Activated CD8-positive, alpha-beta memory T cell treated with anti-CD3 and anti-CD28 coated beads, Interleukin-2, amount 50 U/mL, for 48 hours (primary cell): ENCODE data around the gene LDLRAD3.
"Not testable (repeated sequence)": the region's sequence is repeated elsewhere in the genome, so short reads cannot be mapped to it uniquely, and the experiment has no call there.

Source experiments
- DNase-seq: peaks from one replicate; pipeline ENCODE4 v3.0.0-alpha.2; 2020

LDLRAD3 gene

DNA sequence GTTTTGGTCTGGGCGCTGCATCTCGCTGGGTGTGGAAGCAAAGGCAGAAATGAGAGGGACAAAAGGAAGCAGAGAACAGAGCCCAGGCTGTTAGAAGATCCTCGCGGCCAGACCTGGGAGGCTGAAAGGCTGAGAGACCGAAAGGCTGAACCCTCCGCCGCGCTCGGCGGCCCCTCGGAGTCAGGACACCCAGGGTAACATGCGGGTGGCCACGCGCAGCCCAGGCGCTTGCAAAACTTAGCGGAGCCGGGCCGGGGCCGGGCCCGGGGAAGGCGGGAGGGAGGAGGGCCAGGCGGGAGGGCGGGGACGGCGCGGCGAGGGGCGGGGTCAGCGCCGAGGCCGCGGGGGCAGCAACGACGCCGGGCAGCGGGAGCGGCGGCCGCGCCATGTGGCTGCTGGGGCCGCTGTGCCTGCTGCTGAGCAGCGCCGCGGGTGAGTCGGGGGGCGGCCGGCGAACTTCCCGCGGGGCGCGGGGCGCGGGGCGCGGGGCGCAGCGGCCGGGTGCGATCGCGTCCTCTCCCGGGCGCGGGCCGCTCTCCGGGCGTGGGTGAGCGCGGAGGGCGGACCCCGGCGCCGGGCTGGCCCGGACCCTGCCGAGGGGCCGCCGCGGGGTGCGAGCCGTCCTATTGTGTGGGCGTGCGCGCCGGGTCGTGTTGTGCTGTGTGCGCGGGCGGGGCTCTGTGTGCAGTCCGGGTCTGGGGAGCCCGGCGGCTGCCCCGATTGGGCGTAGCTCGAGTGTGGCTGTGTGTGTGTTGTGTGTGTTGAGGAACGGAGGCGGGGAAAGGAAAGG, at the start of gene LDLRAD3:
Gene LDLRAD3, plus strand, starts transcription at position 350 of the 790 bp plus-strand sequence. Its CDS starts 37 bp downstream, at position 387.
- peak; percentile 78 for DNase-seq

GRCh38 chr11:35897019-35897418, 46.8 kb upstream of the LDLRAD3 start:
- DNase-seq: no peak

DNA sequence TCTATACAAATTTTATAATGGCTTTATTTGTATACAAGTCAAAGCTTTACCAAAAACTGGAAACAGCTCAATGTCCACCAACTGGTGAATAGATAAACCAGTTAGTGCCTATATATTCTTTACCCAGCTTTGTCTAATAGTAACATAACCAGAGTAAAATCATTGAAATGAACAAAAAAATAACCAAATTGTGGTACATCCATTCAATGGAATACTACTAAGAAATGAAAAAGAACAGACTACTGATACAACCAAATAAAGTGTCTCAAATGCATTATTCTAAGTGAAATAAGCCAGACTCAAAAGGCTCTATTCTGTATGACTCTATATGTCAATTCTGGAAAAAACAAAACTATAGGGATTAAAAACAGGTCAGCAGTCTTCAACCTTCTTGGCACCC, 40.9 kb upstream of the LDLRAD3 start:
- no peak for DNase-seq

DNA sequence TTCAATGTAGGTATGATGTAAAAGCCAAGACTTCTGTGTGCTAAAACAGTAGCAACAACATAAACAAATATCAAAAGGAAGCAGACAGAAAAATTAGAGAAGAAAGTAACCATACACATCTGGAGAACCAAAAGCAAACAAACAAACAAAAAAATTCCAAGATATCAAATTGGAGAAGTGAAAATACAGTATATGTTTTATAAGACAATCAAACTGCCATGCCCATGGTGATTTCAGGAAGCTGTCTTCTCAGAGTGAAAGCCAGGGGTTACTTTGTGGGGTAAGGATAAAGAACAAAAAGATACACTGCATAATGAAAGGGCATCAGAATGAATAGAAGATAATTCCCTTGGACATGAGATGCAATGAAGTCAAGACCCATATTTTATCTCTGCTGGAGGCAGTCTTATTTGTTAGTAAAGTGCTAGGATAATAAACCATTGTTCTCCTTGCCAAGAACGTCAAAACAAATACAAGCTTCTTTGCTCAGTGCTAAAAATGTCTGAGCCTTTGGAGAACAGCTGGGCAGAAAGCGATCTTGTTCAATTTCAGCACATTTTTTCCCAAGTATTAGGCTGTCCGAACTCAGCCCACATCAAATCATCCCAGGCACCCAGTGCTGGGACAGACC, 38.1 kb upstream of the LDLRAD3 start:
- no peak for DNase-seq

DNA sequence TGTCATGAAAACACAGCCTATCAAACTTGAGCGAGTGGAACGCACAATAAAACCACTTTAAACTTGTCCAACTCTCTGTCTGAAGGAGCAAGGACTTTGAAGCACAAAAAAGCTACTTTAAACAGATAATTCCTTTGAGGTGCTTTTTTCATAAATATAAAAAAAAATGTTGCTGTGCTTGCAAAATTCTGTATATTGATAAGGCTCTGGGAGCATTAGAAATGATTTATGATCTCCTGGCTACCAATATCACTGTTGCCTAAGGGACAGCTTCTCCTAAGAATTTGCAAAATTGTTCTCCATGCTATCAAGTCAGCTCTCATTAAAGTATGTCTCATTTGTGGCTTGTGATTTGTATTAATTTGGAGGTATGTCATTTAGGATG, 37.6 kb upstream of the LDLRAD3 start:
- DNase-seq: no peak

DNA sequence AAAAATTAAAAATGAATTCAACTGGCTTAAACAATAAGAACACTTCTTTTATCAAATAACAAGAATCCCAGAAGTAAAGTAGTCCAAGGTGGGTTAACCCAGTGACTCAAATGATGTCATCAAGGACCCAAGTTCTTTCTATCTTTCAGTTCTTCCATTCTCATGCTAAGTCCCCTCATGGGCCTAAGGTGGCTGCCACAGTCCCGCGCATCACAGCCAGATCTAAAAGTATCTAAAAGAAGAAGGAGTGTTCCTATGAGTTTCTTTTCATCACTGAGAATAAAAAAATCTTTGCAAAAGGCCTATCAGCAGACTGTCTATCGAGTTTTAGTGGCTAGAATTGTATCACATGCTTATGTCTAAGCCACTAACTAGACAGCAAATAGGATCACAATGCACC, 37.2 kb upstream of the LDLRAD3 start:
- no peak for DNase-seq

DNA sequence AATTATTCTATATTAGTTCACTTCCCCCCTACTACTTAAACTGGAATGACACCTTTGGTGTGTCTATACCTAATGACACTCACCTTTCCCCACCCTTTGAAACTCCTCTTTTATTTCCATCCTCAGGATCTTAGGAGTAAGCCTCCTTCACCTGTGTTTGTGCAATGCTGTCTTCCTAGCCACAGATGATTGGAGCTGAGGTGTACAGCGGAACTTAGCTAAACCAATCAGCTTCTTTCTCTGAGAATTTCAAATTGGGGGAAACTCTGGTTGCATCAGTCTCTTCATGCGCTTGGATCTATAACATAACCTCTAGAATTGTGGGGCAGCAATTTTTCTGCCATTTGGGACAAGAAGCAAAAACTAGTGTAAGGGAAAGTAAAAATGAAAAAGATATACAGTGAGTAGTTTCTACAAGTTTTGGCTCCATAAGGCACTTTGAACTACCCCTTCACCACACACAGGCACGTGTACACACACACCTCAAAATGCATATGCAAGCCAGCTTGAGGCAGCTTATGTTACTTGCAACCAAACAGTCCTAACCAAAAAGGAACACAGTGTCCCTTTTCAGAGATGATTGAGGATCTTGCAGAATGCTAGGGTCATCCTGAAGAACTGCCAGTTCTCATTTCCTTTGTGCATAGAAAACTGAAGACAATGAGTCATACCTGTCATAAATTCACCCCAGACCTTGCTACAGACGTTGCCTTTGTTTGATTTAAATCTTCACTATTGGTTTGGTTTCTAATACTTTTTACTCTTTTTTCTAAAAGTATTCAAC, 36.0 kb upstream of the LDLRAD3 start:
- DNase-seq: no peak

GRCh38 chr11:35908432-35908771, 35.5 kb upstream of the LDLRAD3 start:
- not testable (repeated sequence) for DNase-seq

DNA sequence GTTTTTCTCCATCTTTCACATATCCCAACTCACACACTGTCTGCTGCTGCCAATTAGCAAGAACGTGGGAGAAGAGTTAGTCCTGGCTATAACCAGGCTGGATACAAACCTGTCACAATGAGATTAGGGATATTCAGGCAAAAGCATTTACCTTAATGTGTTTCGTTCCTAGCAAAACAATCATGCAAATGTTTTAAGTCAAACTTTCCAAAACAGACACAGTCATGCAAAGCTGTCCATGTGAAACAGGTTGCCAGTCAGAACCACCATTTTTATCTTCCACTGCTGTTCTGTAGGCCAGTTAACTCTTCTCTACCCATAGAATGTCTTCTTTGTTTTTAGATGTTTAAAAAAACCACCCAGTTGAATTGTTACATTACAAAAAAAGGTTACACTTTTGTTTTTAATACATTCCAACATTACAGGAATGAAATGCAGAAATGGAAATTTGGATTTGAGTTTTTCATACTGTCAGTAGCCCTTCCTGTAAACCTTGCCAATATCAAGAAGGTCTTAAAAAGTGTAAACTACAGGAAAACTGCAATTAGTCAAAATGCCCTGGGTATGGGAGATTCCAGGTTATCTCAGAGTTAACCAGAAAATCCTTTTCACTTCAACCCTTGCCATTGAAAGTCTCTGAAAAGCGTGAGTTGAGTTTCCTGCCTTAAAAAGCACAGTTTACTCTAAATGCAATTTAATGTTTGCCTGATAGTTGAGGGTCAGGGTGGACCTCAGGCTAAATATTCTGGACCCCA, 34.2 kb upstream of the LDLRAD3 start:
- DNase-seq: no peak

GRCh38 chr11:35911013-35911412, 32.8 kb upstream of the LDLRAD3 start:
- no peak for DNase-seq

DNA sequence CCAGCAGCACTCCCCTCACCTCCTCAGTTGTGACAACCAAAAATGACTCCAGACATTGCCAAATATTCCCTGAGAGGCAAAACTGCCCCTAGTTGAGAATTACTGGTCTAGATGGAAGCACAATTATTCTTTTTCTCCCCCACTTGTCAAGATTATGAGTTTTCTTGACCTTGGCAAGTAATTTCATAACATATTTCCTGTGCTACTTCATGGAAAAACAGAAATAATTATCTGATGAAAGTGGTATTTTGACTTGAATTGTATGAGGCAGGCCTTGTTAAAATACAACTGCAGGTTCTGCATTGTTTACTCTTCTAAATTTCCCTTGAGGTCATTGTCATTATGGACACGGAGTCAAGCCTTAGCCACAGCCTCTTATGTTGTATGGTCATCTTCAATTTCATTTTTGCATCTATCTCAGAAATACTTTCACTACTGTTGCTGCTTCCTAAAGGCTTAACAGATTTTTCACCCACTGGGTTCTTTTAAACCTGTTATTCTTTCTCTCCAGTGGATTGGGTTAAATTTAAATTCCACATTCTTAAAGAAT, 32.2 kb upstream of the LDLRAD3 start:
- DNase-seq: no peak

DNA sequence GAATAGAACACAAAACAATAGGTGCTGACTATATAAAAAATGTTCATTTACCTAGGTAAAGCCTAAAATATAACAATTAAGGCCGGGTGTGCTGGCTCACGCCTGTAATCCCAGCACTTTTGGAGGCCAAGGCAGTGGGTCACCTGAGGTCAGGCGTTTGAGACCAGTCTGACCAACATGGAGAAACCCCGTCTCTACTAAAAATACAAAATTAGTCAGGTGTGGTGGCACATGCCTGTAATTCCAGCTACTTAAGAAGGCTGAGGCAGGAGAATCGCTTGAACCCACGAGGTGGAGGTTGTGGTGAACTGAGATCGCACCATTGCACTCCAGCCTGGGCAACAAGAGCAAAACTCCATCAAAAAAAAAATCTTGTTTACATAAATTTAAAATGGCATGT, 31.4 kb upstream of the LDLRAD3 start:
- DNase-seq: not testable (repeated sequence)

GRCh38 chr11:35912883-35913624, 30.8 kb upstream of the LDLRAD3 start:
- no peak for DNase-seq

- no peak for DNase-seq
These were observed 29.0 kb upstream of the LDLRAD3 start for GRCh38 chr11:35914816-35915215.

GRCh38 chr11:35916270-35916669, 27.6 kb upstream of the LDLRAD3 start:
- no peak for DNase-seq

DNA sequence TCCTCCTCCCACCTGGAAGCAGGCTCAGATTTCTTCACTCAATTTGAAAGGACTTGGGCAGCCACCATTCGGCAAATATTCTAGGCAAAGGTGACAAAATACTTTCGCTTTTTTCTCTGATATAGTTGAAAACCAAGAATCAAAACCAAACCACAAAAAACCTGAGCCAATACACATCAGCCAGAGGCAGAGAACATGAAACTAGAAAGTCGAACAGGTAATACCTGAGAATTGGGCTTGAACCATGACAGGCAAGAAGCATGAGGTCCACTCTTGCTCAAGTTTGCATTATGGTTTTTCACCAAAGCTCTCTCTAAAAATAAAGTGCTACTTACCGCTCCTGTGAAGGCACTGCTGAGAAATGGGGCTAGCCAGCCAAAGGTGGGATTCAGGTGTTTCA, 26.2 kb upstream of the LDLRAD3 start:
- no peak for DNase-seq

DNA sequence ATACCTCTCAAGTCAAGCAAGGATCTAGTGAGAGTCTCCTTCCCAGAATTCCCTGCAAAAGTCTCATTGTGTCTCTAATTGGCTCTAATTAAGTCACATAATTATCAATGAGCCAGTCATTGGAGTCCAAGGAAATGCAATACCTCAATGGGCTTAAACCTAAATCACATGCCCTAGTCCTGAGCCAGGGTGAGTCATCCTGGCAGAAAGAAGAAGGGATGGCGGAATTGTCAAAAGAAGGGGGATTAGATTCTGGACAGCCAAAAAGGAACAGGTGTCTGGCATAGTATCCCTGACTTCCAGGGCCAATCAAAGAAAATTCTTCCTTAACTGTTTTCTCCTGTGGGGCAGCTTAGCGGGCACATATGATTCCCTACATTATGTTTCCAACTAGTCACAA, 25.1 kb upstream of the LDLRAD3 start:
- DNase-seq: no peak

DNA sequence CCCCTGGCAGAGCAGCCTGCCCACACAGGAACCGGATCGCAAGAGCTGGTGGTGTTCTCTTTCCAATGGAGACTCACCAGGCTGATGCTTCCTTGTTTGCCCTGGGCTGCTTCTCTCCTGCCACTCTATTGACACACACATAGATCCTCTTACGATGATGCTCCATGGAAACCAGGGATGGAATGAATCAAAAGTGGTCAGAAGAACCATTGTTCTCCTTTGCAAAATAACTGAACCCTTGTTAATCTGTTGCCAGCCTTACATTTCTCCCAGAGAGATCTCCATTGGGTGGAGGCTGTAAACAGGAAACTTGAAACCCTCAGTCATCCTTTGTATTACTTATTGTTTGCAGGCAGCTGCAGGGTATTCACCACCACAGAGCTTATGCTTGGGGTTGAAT, 24.6 kb upstream of the LDLRAD3 start:
- DNase-seq: no peak

DNA sequence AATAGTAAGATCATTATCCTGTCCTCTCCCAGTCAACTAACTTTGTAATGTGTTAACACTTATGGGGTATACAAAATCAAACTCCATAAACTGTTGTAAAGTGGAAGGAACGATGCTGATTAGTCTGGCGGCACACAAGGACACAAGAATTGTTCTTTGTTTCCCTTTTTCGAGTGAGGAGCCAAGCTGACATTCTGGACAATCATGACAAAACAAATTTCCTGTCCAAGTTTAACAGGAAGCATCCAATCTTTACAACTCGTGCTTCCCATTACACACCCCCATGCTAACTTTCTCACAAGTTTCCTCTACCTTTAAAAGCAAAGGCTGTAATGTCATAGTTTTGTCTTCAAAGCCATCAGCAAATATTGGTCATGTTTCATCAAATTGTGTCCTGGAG, 20.4 kb upstream of the LDLRAD3 start:
- no peak for DNase-seq

GRCh38 chr11:35924811-35925210, 19.1 kb upstream of the LDLRAD3 start:
- DNase-seq: no peak

DNA sequence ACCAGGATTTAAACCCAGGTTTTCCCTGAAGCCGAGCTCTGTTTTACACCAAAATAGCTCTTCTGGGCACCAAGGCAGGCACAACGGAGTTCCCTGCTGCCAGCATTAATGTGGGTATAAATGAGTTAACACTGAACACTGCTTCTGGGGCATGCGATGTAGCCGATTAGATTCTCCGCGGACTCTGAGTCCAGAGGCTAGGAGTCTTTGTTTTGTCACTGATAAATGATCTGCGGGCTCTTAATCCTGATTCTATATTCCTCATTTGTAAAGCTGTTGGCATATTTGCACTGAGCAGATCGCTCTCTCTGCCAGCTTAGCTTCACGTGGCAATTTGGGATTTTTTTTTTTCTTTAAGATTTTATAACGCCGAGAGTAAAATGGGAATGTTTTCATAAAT, 16.8 kb upstream of the LDLRAD3 start:
- DNase-seq: no peak

DNA sequence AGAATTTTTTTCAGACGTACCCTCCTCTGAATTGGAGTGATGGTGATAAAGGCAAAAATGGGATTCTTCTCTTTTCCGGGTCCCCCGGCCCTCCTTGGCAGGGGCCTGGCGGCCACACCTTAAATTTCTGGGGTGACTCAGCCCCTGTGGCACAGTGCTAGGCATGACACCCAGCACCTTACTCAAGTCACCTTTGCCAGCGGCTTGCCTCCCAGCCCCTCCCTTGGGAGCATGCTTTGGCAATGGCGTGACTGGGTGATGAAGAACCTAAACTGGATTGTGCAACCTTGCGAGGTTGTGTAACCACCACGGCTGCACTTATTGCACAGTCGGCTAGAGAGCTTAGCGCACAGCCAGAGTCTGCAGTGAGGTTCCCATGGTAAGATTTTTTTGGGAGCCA, 16.2 kb upstream of the LDLRAD3 start:
- no peak for DNase-seq
